ENCODE data around the gene DRAM1. TPM values are rescaled to one million over a fixed set of nuclear protein-coding genes. Genes with fewer than 3 reads are reported as not detected.
A peak's percentile ranks its signal among the peaks of the same experiment; 100 is the strongest.

The DRAM1 gene
- polyA plus RNA-seq, 1 of the 3 experiments (the other 2 are of a cell fraction): 37.4 TPM

DNA sequence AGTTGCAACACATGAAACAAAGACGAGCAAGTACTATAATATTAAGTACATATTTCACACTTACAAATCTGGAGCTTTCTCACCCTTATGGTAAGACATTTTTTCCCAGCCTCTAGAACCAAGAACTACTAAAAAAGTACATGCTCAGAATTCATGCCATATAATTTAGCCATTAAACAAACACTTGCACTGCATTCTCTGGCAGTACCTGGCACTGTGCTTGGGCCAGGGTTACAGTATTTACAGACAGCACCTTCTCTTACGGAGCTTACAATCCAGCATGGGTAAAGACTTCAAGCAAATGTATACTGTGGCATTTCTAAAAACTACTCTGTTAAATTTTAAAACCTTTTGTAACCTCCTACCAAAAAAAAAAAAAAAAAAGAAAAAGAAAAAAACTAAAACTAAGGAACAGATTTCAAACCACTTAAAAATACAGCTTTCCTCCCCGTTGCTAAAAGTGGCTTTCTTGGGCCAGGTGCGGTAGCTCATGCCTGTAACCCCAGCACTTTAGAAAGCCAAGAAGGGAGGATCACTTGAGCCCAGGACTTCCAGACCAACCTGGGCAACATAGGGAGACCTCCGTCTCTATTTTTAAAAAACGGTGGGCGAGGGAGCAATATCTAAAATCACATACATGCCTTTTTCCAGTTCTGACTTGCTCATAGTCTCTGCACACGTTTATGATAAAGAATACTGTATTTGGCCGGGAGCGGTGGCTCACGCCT is 47.6 kb upstream of the DRAM1 start:
- WGBS (ENCODE audit: low lambda C conversion rate): 33% methylated on average over 11 of the region's 11 CpGs
- peaks cover 3 to 8% of the 10 kb centered on the region in 2 experiments; a peak in 2 of 4 replicates for H3K4me1 ChIP-seq (ENCODE audit: control insufficient read depth in 1 of 2, insufficient read depth in 2 of 2, low read depth in 1 of 2, low read length in 1 of 2)
- H3K9ac ChIP-seq: peak overlapping the region; percentile 85
- H2AFZ ChIP-seq (ENCODE audit: low read depth): peak overlapping the region; percentile 99
- no peak for DNase-seq
- H3K27ac ChIP-seq (ENCODE audit: low read depth in 2 of 2, low read length in 1 of 2): no peak overlapping the region
- H3F3A ChIP-seq (replicated peaks; ENCODE audit: insufficient read depth): peaks cover 4% of the 10 kb centered on the region
- peak overlapping the region; percentile 96 for H3K4me2 ChIP-seq
- no peaks in the 10 kb centered on the region for H4K20me1 ChIP-seq (ENCODE audit: insufficient read depth)
- no peaks in the 10 kb centered on the region for H3K9me2 ChIP-seq
- H3K79me2 ChIP-seq (ENCODE audit: insufficient read depth): peaks cover 24% of the 10 kb centered on the region
- H3K4me3 ChIP-seq (ENCODE audit: low read depth in 2 of 2, low read length in 1 of 2): peak overlapping the region; percentile 86 to 98
- CTCF ChIA-PET: interaction anchor here (0.7 to 5.1 kb wide), 22 partner anchors 9 to 1757 kb away, joined by 3 to 40 read pairs (median 4); partner anchors contain the start of gene STAB2
- POLR2A ChIA-PET: no interaction called here
- H3K9me3 ChIP-seq: no peaks in the 10 kb centered on the region
- TF ChIP-seq NFIC (IDR thresholded peaks at IDR 0.05; ENCODE audit: borderline replicate concordance) (no peak), YY1 (IDR thresholded peaks at IDR 0.05; ENCODE audit: low read depth) (no peak), JUND (IDR thresholded peaks at IDR 0.05) (no peak), MEF2A (IDR thresholded peaks at IDR 0.05; ENCODE audit: borderline replicate concordance, low read depth) (no peak), TAF1 (IDR thresholded peaks at IDR 0.05; ENCODE audit: borderline replicate concordance, low read depth, low read length) (no peak), SMC3 (IDR thresholded peaks at IDR 0.05; ENCODE audit: low read depth, low read length) (no peak), MXI1 (IDR thresholded peaks at IDR 0.05; ENCODE audit: low read depth, low read length) (no peak), RAD21 (IDR thresholded peaks at IDR 0.05; ENCODE audit: low read length) (no peak)
- TF ChIP-seq, protein P1, sequence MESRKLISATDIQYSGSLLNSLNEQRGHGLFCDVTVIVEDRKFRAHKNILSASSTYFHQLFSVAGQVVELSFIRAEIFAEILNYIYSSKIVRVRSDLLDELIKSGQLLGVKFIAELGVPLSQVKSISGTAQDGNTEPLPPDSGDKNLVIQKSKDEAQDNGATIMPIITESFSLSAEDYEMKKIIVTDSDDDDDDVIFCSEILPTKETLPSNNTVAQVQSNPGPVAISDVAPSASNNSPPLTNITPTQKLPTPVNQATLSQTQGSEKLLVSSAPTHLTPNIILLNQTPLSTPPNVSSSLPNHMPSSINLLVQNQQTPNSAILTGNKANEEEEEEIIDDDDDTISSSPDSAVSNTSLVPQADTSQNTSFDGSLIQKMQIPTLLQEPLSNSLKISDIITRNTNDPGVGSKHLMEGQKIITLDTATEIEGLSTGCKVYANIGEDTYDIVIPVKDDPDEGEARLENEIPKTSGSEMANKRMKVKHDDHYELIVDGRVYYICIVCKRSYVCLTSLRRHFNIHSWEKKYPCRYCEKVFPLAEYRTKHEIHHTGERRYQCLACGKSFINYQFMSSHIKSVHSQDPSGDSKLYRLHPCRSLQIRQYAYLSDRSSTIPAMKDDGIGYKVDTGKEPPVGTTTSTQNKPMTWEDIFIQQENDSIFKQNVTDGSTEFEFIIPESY (IDR thresholded peaks at IDR 0.05; ENCODE audit: borderline replicate concordance, low read depth): no peak
- TF ChIP-seq, protein P2, sequence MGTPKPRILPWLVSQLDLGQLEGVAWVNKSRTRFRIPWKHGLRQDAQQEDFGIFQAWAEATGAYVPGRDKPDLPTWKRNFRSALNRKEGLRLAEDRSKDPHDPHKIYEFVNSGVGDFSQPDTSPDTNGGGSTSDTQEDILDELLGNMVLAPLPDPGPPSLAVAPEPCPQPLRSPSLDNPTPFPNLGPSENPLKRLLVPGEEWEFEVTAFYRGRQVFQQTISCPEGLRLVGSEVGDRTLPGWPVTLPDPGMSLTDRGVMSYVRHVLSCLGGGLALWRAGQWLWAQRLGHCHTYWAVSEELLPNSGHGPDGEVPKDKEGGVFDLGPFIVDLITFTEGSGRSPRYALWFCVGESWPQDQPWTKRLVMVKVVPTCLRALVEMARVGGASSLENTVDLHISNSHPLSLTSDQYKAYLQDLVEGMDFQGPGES (IDR thresholded peaks at IDR 0.05; ENCODE audit: low read depth, low read length): no peak
- TF ChIP-seq, protein P3, sequence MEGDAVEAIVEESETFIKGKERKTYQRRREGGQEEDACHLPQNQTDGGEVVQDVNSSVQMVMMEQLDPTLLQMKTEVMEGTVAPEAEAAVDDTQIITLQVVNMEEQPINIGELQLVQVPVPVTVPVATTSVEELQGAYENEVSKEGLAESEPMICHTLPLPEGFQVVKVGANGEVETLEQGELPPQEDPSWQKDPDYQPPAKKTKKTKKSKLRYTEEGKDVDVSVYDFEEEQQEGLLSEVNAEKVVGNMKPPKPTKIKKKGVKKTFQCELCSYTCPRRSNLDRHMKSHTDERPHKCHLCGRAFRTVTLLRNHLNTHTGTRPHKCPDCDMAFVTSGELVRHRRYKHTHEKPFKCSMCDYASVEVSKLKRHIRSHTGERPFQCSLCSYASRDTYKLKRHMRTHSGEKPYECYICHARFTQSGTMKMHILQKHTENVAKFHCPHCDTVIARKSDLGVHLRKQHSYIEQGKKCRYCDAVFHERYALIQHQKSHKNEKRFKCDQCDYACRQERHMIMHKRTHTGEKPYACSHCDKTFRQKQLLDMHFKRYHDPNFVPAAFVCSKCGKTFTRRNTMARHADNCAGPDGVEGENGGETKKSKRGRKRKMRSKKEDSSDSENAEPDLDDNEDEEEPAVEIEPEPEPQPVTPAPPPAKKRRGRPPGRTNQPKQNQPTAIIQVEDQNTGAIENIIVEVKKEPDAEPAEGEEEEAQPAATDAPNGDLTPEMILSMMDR (IDR thresholded peaks at IDR 0.05): no peak
- TF ChIP-seq, protein P4, sequence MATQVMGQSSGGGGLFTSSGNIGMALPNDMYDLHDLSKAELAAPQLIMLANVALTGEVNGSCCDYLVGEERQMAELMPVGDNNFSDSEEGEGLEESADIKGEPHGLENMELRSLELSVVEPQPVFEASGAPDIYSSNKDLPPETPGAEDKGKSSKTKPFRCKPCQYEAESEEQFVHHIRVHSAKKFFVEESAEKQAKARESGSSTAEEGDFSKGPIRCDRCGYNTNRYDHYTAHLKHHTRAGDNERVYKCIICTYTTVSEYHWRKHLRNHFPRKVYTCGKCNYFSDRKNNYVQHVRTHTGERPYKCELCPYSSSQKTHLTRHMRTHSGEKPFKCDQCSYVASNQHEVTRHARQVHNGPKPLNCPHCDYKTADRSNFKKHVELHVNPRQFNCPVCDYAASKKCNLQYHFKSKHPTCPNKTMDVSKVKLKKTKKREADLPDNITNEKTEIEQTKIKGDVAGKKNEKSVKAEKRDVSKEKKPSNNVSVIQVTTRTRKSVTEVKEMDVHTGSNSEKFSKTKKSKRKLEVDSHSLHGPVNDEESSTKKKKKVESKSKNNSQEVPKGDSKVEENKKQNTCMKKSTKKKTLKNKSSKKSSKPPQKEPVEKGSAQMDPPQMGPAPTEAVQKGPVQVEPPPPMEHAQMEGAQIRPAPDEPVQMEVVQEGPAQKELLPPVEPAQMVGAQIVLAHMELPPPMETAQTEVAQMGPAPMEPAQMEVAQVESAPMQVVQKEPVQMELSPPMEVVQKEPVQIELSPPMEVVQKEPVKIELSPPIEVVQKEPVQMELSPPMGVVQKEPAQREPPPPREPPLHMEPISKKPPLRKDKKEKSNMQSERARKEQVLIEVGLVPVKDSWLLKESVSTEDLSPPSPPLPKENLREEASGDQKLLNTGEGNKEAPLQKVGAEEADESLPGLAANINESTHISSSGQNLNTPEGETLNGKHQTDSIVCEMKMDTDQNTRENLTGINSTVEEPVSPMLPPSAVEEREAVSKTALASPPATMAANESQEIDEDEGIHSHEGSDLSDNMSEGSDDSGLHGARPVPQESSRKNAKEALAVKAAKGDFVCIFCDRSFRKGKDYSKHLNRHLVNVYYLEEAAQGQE (IDR thresholded peaks at IDR 0.05; ENCODE audit: low read depth, low read length): no peak
- TF ChIP-seq, protein P5, sequence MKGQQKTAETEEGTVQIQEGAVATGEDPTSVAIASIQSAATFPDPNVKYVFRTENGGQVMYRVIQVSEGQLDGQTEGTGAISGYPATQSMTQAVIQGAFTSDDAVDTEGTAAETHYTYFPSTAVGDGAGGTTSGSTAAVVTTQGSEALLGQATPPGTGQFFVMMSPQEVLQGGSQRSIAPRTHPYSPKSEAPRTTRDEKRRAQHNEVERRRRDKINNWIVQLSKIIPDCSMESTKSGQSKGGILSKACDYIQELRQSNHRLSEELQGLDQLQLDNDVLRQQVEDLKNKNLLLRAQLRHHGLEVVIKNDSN (IDR thresholded peaks at IDR 0.05; ENCODE audit: borderline replicate concordance, low read depth): no peak
- no peaks in the 10 kb centered on the region for H3K36me3 ChIP-seq (replicated peaks in 1 of 2; ENCODE audit: control insufficient read depth in 1 of 2, insufficient read depth in 2 of 2, low read length in 1 of 2)
- H3K27me3 ChIP-seq (ENCODE audit: insufficient read depth): no peaks in the 10 kb centered on the region

Data from SK-N-SH (cell line).